ENCODE data around the gene ELOVL3.
"Not testable (repeated sequence)": the region's sequence is repeated elsewhere in the genome, so short reads cannot be mapped to it uniquely, and the experiment has no call there.

Gene ELOVL3

DNA sequence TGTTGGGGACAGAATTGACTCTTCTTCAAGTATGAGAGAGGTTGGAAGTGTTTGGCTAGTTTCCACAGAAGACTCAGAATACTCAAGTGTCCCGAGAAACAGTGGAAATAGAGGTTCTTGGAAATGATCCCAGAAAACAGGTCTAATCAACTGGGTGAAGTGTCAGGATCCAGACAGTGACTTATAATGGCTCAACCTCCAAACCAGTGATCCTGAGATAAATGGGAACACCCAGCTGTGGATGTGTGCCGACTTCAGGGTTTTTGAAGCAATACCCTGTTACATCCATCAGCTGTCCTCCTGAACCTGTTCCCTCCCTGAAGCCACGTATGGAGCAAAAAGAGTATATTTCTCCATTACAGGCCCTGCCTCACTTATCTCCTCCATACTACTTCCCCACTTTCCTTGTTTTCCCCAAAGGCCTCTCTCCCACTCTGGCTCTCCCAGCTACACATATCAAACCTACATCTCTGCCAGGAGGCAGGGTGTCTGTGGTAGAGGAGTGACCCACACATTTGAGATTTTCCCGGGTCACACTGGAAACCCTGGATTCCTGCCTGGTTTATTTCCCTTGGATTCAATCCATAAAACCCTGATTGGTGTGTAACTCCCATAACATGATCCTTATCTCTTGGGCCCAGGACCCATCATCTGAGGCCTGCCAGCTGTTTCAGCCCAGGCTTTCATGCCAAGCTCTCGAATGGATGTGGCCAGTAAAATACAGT lies 17.6 kb upstream of the ELOVL3 start:
- POLR2A ChIA-PET = interaction anchor here (0.7 kb wide), 1 partner anchor 169 kb away, joined by 3 read pairs; no protein-coding TSS in a partner anchor
- CTCF ChIA-PET = interaction anchor here (0.9 to 2.3 kb wide), 3 partner anchors 21 to 143 kb away, joined by 3 to 10 read pairs (median 5); no protein-coding TSS in a partner anchor
- H3K4me3 ChIP-seq (ENCODE audit: low read depth, low read length) = no peak overlapping the region
- TF ChIP-seq, protein P1, sequence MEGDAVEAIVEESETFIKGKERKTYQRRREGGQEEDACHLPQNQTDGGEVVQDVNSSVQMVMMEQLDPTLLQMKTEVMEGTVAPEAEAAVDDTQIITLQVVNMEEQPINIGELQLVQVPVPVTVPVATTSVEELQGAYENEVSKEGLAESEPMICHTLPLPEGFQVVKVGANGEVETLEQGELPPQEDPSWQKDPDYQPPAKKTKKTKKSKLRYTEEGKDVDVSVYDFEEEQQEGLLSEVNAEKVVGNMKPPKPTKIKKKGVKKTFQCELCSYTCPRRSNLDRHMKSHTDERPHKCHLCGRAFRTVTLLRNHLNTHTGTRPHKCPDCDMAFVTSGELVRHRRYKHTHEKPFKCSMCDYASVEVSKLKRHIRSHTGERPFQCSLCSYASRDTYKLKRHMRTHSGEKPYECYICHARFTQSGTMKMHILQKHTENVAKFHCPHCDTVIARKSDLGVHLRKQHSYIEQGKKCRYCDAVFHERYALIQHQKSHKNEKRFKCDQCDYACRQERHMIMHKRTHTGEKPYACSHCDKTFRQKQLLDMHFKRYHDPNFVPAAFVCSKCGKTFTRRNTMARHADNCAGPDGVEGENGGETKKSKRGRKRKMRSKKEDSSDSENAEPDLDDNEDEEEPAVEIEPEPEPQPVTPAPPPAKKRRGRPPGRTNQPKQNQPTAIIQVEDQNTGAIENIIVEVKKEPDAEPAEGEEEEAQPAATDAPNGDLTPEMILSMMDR (IDR thresholded peaks at IDR 0.05; ENCODE audit: insufficient read depth, low read length, missing control alignments) = no peak
- DNase-seq (ENCODE audit: low read depth, low spot score) = no peak

DNA sequence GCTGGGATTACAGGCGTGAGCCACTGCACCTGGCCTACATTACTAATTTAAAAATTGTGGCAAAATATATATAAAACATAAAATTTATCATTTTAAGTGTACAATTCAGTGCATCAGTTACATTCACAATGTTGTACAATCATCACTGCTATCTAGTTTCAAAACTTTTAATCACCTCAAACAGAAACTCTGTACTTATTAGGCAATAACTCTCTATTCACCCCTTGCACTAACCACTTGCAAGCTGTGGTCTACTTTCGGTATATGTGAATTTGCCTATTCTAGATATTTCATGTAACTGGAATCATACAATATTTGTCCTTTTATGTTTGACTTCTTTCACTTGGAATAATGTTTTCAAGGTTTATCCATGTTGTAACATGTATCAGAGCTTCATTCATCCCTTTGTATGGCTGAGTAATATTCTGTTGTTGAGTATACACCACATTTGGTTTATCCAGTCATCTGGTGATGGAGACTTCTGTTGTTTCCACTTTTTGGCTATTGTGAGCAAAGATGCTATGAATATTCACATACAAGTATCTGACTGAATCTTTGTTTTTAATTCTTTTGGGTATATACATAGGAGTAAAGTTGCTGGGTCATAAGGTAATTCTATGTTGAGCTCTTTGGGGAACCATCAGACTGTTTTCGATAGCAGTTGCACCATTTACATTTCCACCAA lies 14.3 kb upstream of the ELOVL3 start:
- ChIA-PET POLR2A (no interaction called here), CTCF (interaction anchor here (0.7 to 2.5 kb wide), 6 partner anchors 9 to 263 kb away, joined by 3 to 5 read pairs (median 4); no protein-coding TSS in a partner anchor)
- no peak overlapping the region for H3K4me3 ChIP-seq (ENCODE audit: low read depth, low read length)
- TF ChIP-seq, protein P1 (IDR thresholded peaks at IDR 0.05; ENCODE audit: insufficient read depth, low read length, missing control alignments) = no peak
- no peak for DNase-seq (ENCODE audit: low read depth, low spot score)

DNA sequence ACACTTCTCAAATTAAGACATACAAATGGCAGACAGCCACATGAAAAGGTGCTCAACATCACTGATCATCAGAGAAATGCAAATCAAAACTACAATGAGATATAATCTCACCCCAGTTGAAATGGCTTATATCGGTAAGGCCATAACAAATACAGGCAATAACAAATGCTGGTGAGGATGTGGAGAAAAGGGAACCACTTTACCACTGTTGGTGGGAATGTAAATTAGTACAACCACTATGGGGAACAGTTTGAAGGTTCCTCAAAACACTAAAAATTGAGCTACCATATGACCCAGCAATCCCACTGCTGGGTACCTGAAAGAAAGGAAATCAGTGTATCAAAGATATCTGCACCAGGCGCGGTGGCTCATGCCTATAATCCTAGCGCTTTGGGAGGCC lies 12.5 kb upstream of the ELOVL3 start:
- CTCF ChIA-PET = interaction anchor here (1.0 to 1.7 kb wide), 2 partner anchors 138 to 186 kb away, joined by 3 to 4 read pairs; no protein-coding TSS in a partner anchor
- POLR2A ChIA-PET; DNase-seq (ENCODE audit: low read depth, low spot score); H3K4me3 ChIP-seq (ENCODE audit: low read depth, low read length): not testable (repeated sequence)

- POLR2A ChIA-PET = no interaction called here
- TF ChIP-seq, protein P1 (IDR thresholded peaks at IDR 0.05; ENCODE audit: insufficient read depth, low read length, missing control alignments) = no peak
- CTCF ChIA-PET = interaction anchor here (0.9 to 4.9 kb wide), 2 partner anchors 11 to 180 kb away, joined by 3 to 37 read pairs; no protein-coding TSS in a partner anchor
- DNase-seq (ENCODE audit: low read depth, low spot score) = no peak
- no peak overlapping the region for H3K4me3 ChIP-seq (ENCODE audit: low read depth, low read length)
Observed at GRCh38 chr10:102219370-102219769, 6.7 kb upstream of the ELOVL3 start.

DNA sequence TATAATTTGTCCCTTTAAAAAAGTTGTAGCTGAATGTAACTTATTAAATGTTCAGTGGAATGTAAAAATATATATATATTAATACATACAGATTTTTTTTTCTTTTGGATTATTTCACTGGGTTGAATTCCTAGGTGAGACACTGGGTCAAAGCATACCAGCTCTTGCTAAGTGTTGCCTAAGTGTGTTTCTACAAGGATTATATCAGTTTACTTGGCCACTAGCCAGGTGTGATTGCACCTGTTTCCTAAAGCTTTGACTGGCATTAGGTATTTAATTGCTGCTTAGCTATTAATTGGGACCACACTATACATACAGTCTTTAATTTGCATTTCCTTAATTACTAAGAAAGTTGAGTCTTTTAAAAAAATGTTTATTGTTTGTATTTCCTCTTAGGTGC lies 5.5 kb upstream of the ELOVL3 start:
- POLR2A ChIA-PET = no interaction called here
- CTCF ChIA-PET = interaction anchor here (0.6 to 4.9 kb wide), 7 partner anchors 8 to 440 kb away, joined by 3 to 37 read pairs (median 3); no protein-coding TSS in a partner anchor
- H3K4me3 ChIP-seq (ENCODE audit: low read depth, low read length) = no peak overlapping the region
- DNase-seq (ENCODE audit: low read depth, low spot score) = no peak
- TF ChIP-seq, protein P1 (IDR thresholded peaks at IDR 0.05; ENCODE audit: insufficient read depth, low read length, missing control alignments) = no peak

DNA sequence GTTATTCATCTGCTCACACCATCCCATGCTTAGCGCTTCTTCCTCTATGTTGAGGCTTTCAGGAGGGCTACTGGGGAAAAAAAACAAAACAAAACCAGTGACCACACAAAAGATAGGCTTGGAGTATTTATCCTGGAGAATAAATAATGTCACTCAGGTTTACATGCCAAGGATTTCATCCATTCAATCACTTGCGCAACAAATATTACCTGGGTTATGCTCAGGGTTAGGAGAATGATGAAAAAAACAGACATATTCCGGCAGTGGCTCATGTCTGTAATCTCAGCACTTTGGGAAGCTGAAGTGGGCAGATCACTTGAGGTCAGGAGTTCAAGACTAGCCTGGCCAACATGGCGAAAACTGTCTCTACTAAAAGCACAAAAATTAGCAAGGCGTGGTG lies 3.3 kb upstream of the ELOVL3 start:
- no peak for DNase-seq (ENCODE audit: low read depth, low spot score)
- POLR2A ChIA-PET = no interaction called here

More for the DNA sequence above, 3.3 kb upstream of the ELOVL3 start:
- CTCF ChIA-PET = no interaction called here
- TF ChIP-seq, protein P1 (IDR thresholded peaks at IDR 0.05; ENCODE audit: insufficient read depth, low read length, missing control alignments) = no peak
- no peak overlapping the region for H3K4me3 ChIP-seq (ENCODE audit: low read depth, low read length)
